H1 (cell line): ENCODE measurements around the gene TOB1. TPM values are rescaled to one million over a fixed set of nuclear protein-coding genes. Genes with fewer than 3 reads are reported as not detected.

Experiments
- CTCF ChIA-PET: fragments of 300-600 bp; sonication (Branson Sonifier 250); formaldehyde crosslinking; loops from one replicate; lab custom pipeline; 2021; ENCODE audit not compliant: partially characterized antibody; lab: Charles Lee
- POLR2A ChIA-PET: fragments of 300-600 bp; sonication (Branson Sonifier 250); formaldehyde crosslinking; loops from one replicate; lab custom pipeline; 2021; ENCODE audit warnings: inconsistent platforms; ENCODE audit not compliant: partially characterized antibody; lab: Charles Lee
- DNase-seq, 2 experiments: peaks; one replicate each; pipeline versions ENCODE4 v3.0.0 to v3.0.0-alpha.2; 2010 to 2022; ENCODE audit warnings: low spot score in 2 of 2, low read depth in 1 of 2, mixed read lengths in 1 of 2
- FAIRE-seq: peaks from 2 replicates; lab custom pipeline; 2011; peaks lifted over from hg19 to GRCh38; lab: Jason Lieb, UNC
- H2AFZ ChIP-seq: 2 replicates; pipeline ENCODE4 v1.8.1; 2012; ENCODE audit warnings: low read length, inconsistent platforms
- H2AK5ac ChIP-seq: 2 replicates; pipeline ENCODE4 v1.6.1; 2013; ENCODE audit warnings: low read depth, low read length
- H2BK120ac ChIP-seq: replicated peaks from 2 replicates; pipeline ENCODE3; 2013; ENCODE audit warnings: low read depth, low read length, inconsistent platforms
- H2BK12ac ChIP-seq: 2 replicates; pipeline ENCODE4 v1.6.1; 2013; ENCODE audit warnings: low read depth, low read length
- H2BK15ac ChIP-seq: 2 replicates; pipeline ENCODE4 v1.6.1; 2013; ENCODE audit warnings: low read length
- H2BK20ac ChIP-seq: 2 replicates; pipeline ENCODE4 v1.6.1; 2013; ENCODE audit warnings: low read length
- H2BK5ac ChIP-seq: 2 replicates; pipeline ENCODE4 v1.6.1; 2013; ENCODE audit warnings: low read depth, low read length
- H3K14ac ChIP-seq: 2 replicates; pipeline ENCODE4 v1.6.1; 2013; ENCODE audit warnings: inconsistent platforms; ENCODE audit not compliant: insufficient read length
- H3K18ac ChIP-seq: 2 replicates; pipeline ENCODE4 v1.6.1; 2013; ENCODE audit warnings: low read length; ENCODE audit errors: extremely low read depth
- H3K23ac ChIP-seq: 2 replicates; pipeline ENCODE4 v1.6.1; 2013; ENCODE audit warnings: inconsistent platforms; ENCODE audit not compliant: insufficient read length
- H3K23me2 ChIP-seq: 2 replicates; pipeline ENCODE4 v1.6.1; 2013; ENCODE audit warnings: low read depth, low read length
- H3K27ac ChIP-seq: 2 replicates; pipeline ENCODE4 v1.6.1; 2011; ENCODE audit warnings: low read depth, low read length, inconsistent platforms
- H3K27me3 ChIP-seq, 4 experiments: replicated peaks in 1 of 4; 1 replicate in 1 of 4; 2 replicates in 3 of 4; pipeline versions ENCODE4 v1.6.1 to v1.8.1; 2011 to 2013; ENCODE audit warnings: low read length in 3 of 4, mild to moderate bottlenecking in 3 of 4, inconsistent platforms in 2 of 4, mixed read lengths in 2 of 4, moderate library complexity in 1 of 4; ENCODE audit not compliant: control insufficient read depth in 3 of 4, insufficient read depth in 3 of 4; ENCODE audit errors: extremely low read depth in 1 of 4
- H3K36me3 ChIP-seq, 4 experiments: 2 replicates each; pipeline versions ENCODE4 v1.6.1 to v1.8.1; 2011 to 2013; ENCODE audit warnings: mild to moderate bottlenecking in 4 of 4, low read length in 3 of 4, moderate library complexity in 2 of 4, control low read depth in 1 of 4, inconsistent platforms in 1 of 4; ENCODE audit not compliant: insufficient read depth in 4 of 4, control insufficient read depth in 2 of 4
- H3K4ac ChIP-seq: replicated peaks from 2 replicates; pipeline ENCODE3; 2013; ENCODE audit warnings: low read length, low read depth, mixed read lengths, inconsistent platforms; ENCODE audit not compliant: insufficient read length
- H3K4me1 ChIP-seq, 4 experiments: replicated peaks in 1 of 4; 1 replicate in 1 of 4; 2 replicates in 3 of 4; pipeline versions ENCODE4 v1.6.1 to v1.8.1; 2011 to 2013; ENCODE audit warnings: low read length in 3 of 4, inconsistent platforms in 2 of 4, mixed read lengths in 1 of 4; ENCODE audit not compliant: insufficient read depth in 4 of 4, control insufficient read depth in 3 of 4
- H3K4me2 ChIP-seq, 2 experiments: 2 replicates each; pipeline versions ENCODE4 v1.6.1 to v1.8.1; 2011 to 2013; ENCODE audit warnings: low read depth in 2 of 2, low read length in 2 of 2, control low read depth in 1 of 2, inconsistent platforms in 1 of 2, mild to moderate bottlenecking in 1 of 2; ENCODE audit not compliant: insufficient read depth in 1 of 2
- H3K4me3 ChIP-seq, 4 experiments: fragments of 200-600, 300-600 bp in 1 of 4; sonication (generic), shearing (Covaris generic), sonication (Bioruptor Twin) in 1 of 4; 2 replicates each; pipeline versions ENCODE4 v1.5.1 to v1.8.1; 2011 to 2016; ENCODE audit warnings: low read length in 4 of 4, low read depth in 3 of 4, control low read depth in 2 of 4, inconsistent platforms in 2 of 4, mild to moderate bottlenecking in 2 of 4, mixed read lengths in 1 of 4, moderate library complexity in 1 of 4; ENCODE audit not compliant: insufficient read depth in 2 of 4; ENCODE audit errors: extremely low read depth in 1 of 4
- H3K56ac ChIP-seq: replicated peaks from 2 replicates; pipeline ENCODE3; 2013; ENCODE audit warnings: low read depth, mild to moderate bottlenecking, mixed read lengths, low read length, inconsistent platforms; ENCODE audit not compliant: insufficient read length
- H3K79me1 ChIP-seq: 2 replicates; pipeline ENCODE4 v1.6.1; 2013; ENCODE audit warnings: low read depth, low read length, control low read depth
- H3K79me2 ChIP-seq, 2 experiments: 2 replicates each; pipeline versions ENCODE4 v1.6.1 to v1.8.1; 2012 to 2013; ENCODE audit warnings: low read length in 2 of 2, mild to moderate bottlenecking in 2 of 2, inconsistent platforms in 1 of 2; ENCODE audit not compliant: insufficient read depth in 2 of 2, control insufficient read depth in 1 of 2
- H3K9ac ChIP-seq, 4 experiments: replicated peaks in 1 of 4; 1 replicate in 1 of 4; 2 replicates in 3 of 4; pipeline versions ENCODE4 v1.6.1 to v1.8.1; 2011 to 2013; ENCODE audit warnings: low read depth in 3 of 4, low read length in 3 of 4, control low read depth in 2 of 4, mild to moderate bottlenecking in 2 of 4, moderate library complexity in 2 of 4, inconsistent platforms in 1 of 4; ENCODE audit errors: extremely low read depth in 1 of 4
- H3K9me3 ChIP-seq, 2 experiments: 2 replicates each; pipeline versions ENCODE4 v1.6.1 to v1.8.1; 2012 to 2013; ENCODE audit warnings: mild to moderate bottlenecking in 2 of 2, moderate library complexity in 2 of 2, control low read depth in 1 of 2, inconsistent platforms in 1 of 2, low read depth in 1 of 2, low read length in 1 of 2, mixed read lengths in 1 of 2; ENCODE audit not compliant: insufficient read depth in 2 of 2
- H4K20me1 ChIP-seq, 2 experiments: replicated peaks in 1 of 2; 2 replicates each; pipeline versions ENCODE3 to v1.8.1; 2011 to 2013; ENCODE audit warnings: inconsistent platforms in 2 of 2, low read length in 2 of 2, mild to moderate bottlenecking in 1 of 2; ENCODE audit not compliant: insufficient read depth in 2 of 2, control insufficient read depth in 1 of 2
- H4K5ac ChIP-seq: 2 replicates; pipeline ENCODE4 v1.6.1; 2013; ENCODE audit warnings: low read length, low read depth, mixed read lengths, inconsistent platforms; ENCODE audit not compliant: insufficient read length
- H4K8ac ChIP-seq: 2 replicates; pipeline ENCODE4 v1.8.0; 2013; ENCODE audit warnings: mild to moderate bottlenecking, moderate library complexity, low read length, inconsistent platforms; ENCODE audit not compliant: insufficient read depth; ENCODE audit errors: extremely low read depth
- H4K91ac ChIP-seq: replicated peaks from 2 replicates; pipeline ENCODE3; 2013; ENCODE audit warnings: low read length, mixed read lengths, inconsistent platforms; ENCODE audit not compliant: insufficient read length
- NANOG ChIP-seq: IDR thresholded peaks from 2 replicates; pipeline ENCODE4 v1.6.1; 2011; ENCODE audit warnings: low read length, low read depth, mild to moderate bottlenecking, inconsistent platforms; ENCODE audit not compliant: insufficient read depth, poor library complexity, severe bottlenecking
- RAD21 ChIP-seq, 2 experiments: IDR thresholded peaks in 1 of 2; conservative IDR thresholded peaks in 1 of 2; 2 replicates each; pipeline ENCODE4 v1.6.1; 2011; ENCODE audit warnings: low read depth in 2 of 2, low read length in 2 of 2, improper control_type of control experiment in 1 of 2, inconsistent platforms in 1 of 2, mild to moderate bottlenecking in 1 of 2, moderate library complexity in 1 of 2
- RXRA ChIP-seq: IDR thresholded peaks from 2 replicates; pipeline ENCODE4 v1.6.1; 2011; ENCODE audit warnings: low read depth, mild to moderate bottlenecking, low read length, moderate library complexity; ENCODE audit not compliant: insufficient read depth
- SAP30 ChIP-seq: fragments of 300-600 bp; sonication (generic); IDR thresholded peaks from 2 replicates; pipeline ENCODE4 v1.7.1; 2012; ENCODE audit warnings: low read length, moderate library complexity, mild to moderate bottlenecking, inconsistent platforms; ENCODE audit not compliant: insufficient read depth, insufficient replicate concordance
- SIRT6 ChIP-seq: IDR thresholded peaks from one replicate; pipeline ENCODE4 v1.7.1; 2012; ENCODE audit warnings: low read length, inconsistent platforms
- YY1 ChIP-seq: IDR thresholded peaks from 2 replicates; pipeline ENCODE4 v1.6.1; 2011; ENCODE audit warnings: low read depth, mild to moderate bottlenecking, low read length
- WGBS, 2 experiments: shearing (Covaris generic) in 1 of 2; methylation state at CpG; one replicate each; pipeline versions ENCODE4 v1.1.6 to v1.1.7; 2013 to 2015; ENCODE audit warnings: low lambda C conversion rate in 2 of 2, mixed read lengths in 2 of 2, inconsistent platforms in 1 of 2, low coverage in 1 of 2, missing lambda C conversion rate in 1 of 2; ENCODE audit not compliant: insufficient replicate concordance in 2 of 2, insufficient coverage in 1 of 2, insufficient read length in 1 of 2; ENCODE audit errors: extremely low coverage in 1 of 2, missing lambda C conversion rate in 1 of 2; 5-methylcytosine and 5-hydroxymethylcytosine counted together
- polyA plus RNA-seq, 7 experiments: library from polyadenylated mRNA; depleted of rRNA in 3 of 7; stranded (reverse) in 5 of 7; unstranded in 2 of 7; fragments of >200 nt in 5 of 7; fragments of 200-250 nt in 2 of 7; gene quantifications; 1 replicate in 5 of 7; 2 replicates in 1 of 7; 4 replicates in 1 of 7; pipeline versions ENCODE4 v1.2.1 to v1.2.3, GENCODE V29; 2011 to 2013; ENCODE audit warnings: missing spikeins in 2 of 7, mixed read lengths in 2 of 7
- total RNA-seq: library from RNA; stranded (reverse); fragmentation: NEBNext Ultra II Directional; extraction: Animal tissue kit (Norgen Biotek cat#: 25700); gene quantifications from 2 replicates; pipeline ENCODE4 v1.2.1, GENCODE V29; 2021

TOB1 gene
- total and polyA plus RNA-seq, 2 of the 8 experiments (the other 6 are each of a cell fraction or from before 2014, with no cell fraction given) = 14.4 to 20.8 TPM

GRCh38 chr17:50868140-50868438, 1.9 kb upstream of the TOB1 start:
- ChIA-PET POLR2A (interaction anchor here (1.3 to 9.7 kb wide), 11 partner anchors 9 to 105 kb away, joined by 5 to 308 read pairs (median 32); no protein-coding TSS in a partner anchor), CTCF (interaction anchor here (0.8 to 31.7 kb wide), 3 partner anchors 37 to 80 kb away, joined by 3 to 735 read pairs (median 6); no protein-coding TSS in a partner anchor)
- DNase-seq = no peak
- no peak overlapping the region for H3K18ac ChIP-seq
- H4K5ac ChIP-seq = peak overlapping the region; percentile 65
- H2BK120ac ChIP-seq = no peak overlapping the region
- H3K9me3 ChIP-seq = no peaks in the 10 kb centered on the region
- peaks cover 7 to 9% of the 10 kb centered on the region in 2 experiments for H4K20me1 ChIP-seq
- H2BK15ac ChIP-seq = no peak overlapping the region
- no peak for FAIRE-seq
- H3K23ac ChIP-seq = no peak overlapping the region
- no peak overlapping the region for H4K91ac ChIP-seq
- H3K27me3 ChIP-seq = no peaks in the 10 kb centered on the region
- H3K14ac ChIP-seq = no peak overlapping the region
- H3K56ac ChIP-seq = no peak overlapping the region
- no peak overlapping the region for H2BK20ac ChIP-seq
- no peak overlapping the region for H2AFZ ChIP-seq
- H3K27ac ChIP-seq = 0 out of 2 replicates have a peak overlapping the region, but pooled peaks have one; percentile 95
- peaks cover 0 to under 1% (median 0%) of the 10 kb centered on the region in 4 experiments; a peak in 1 of 8 replicates for H3K36me3 ChIP-seq
- H3K4me2 ChIP-seq = peak overlapping the region; percentile 83 to 97
- H3K4me1 ChIP-seq = peaks cover 0 to 2% (median 0%) of the 10 kb centered on the region in 4 experiments; a peak in 3 of 7 replicates
- H2AK5ac ChIP-seq = no peak overlapping the region
- TF ChIP-seq RAD21 (IDR thresholded peaks at IDR 0.05 in 1 of 2, conservative IDR thresholded peaks at IDR 0.05 in 1 of 2; ENCODE audit: low read depth in 2 of 2, low read length in 2 of 2) (no peak), YY1 (no peak), SAP30 (no peak), NANOG (no peak), RXRA (no peak), SIRT6 (no peak)
- WGBS, 2 experiments = 0% methylated on average over 1 of the region's 1 CpG; no CpG with 5 or more reads in 1 of the 2 experiments
- 0 out of 2 replicates have a peak overlapping the region, but pooled peaks have one; percentile 98 for H2BK5ac ChIP-seq
- no peak overlapping the region for H3K4ac ChIP-seq
- H3K79me1 ChIP-seq = no peaks in the 10 kb centered on the region
- H3K9ac ChIP-seq = peak overlapping the region in 1 of 4 experiments; percentile 90; a peak in 3 of 7 replicates
- H3K79me2 ChIP-seq = peaks cover 0 to 23% of the 10 kb centered on the region in 2 experiments; a peak in 3 of 4 replicates
- no peak overlapping the region for H2BK12ac ChIP-seq
- peak overlapping the region; percentile 74 to 99 (median 84) for H3K4me3 ChIP-seq
- H3K23me2 ChIP-seq = peaks cover 4% of the 10 kb centered on the region; the same call in 1 of the 2 replicates
- H4K8ac ChIP-seq = no peak overlapping the region
